A549 treated with DMSO at 1 μM for 4 hours (cell line): ENCODE measurements around the gene FADS3. TPM values are rescaled to one million over a fixed set of nuclear protein-coding genes. Genes with fewer than 3 reads are reported as not detected.

Experiments used
- total RNA-seq: library from RNA; stranded (reverse); fragments of 200-300 nt; extraction: Qiagen RNA extraction; gene quantifications from 5 replicates; pipeline ENCODE4 v1.2.3, GENCODE V29; 2022; ENCODE audit warnings: low read depth

Gene FADS3
- total RNA-seq = 37.3 to 56.8 TPM (median 48.5 TPM) in 5 replicates

DNA sequence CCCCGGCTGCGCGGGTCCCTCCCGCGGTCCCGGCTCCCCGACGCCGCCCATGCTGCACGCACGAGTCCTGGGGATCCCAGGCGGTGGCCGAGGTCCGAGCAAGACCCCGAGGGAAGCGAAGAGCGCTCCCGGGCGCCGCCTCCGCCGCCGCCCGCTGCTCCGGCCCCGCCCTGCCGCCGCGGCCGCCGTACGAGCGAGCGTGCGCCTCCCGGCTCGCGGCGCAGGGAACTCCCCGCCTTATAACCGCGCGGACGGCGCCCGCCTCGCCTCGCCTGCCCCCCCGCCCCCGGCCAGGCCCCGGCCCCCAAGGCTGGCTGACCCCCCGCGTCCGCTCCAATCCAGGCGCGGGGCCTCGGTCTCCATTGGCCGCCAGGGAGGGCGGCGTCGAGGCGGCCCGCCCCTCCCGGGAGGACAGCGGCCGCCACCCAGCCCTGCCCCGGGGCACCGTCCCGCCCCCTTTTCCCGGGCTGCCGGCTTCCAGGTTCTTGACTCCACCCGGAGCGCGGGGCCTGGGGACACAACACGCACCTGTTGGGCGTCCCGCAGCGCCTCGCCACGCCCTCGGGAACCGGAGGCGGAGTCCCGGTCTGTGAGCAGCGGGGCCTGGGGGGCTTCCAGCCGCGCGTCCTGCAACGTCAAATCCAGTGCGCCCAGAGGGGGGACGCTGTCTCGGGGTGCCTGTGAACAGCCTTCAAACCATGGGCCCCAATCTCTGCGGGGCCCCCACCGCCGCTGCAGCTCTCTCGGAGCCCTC, at the start of gene FADS3:
Gene FADS3 (minus strand): TSS at position 215 of the 754 bp plus-strand sequence. CDS start 164 bp downstream, at position 51.

DNA sequence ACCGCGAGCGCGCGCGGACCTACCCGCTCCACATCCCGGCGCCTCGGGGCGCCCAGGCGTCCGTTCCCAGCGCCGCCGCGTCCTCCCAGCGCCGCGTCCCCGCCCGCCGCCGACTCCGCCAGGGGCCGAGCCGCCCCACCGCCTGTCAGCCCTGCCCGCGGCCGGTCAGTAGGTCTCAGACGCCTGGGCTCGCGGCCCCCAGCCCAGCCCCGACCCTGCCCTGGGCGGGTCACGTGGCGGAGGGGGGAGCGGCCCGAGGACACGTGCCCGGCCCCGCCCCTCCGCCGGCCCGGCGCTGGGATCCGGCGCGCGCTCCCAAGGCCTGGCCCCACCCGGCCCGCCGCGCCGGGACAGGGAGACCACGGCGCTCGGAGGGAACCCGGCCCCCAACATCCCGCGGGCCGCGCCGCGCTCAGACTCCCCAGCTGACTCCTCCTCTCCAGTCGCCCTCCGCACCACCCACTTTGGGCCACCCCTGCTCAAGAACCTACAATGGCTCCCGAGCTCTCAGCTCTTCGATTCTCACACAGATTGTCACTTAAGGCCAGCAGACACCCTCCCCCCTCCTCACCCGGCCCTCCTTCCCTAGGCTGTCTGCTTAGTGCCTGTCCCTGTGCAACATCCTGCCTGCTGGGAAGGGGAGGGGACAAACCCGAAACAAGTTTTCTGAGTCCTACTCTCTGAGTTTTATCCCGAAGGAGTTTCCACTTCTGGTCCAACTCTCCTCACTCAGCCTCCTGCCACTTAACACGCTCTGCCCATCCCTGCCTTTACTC, 26.2 kb upstream of the FADS3 start, which contains the start of gene RAB3IL1:
Gene RAB3IL1 (minus strand): TSS at position 233 of the 776 bp plus-strand sequence. CDS start 199 bp downstream, at position 34.

DNA sequence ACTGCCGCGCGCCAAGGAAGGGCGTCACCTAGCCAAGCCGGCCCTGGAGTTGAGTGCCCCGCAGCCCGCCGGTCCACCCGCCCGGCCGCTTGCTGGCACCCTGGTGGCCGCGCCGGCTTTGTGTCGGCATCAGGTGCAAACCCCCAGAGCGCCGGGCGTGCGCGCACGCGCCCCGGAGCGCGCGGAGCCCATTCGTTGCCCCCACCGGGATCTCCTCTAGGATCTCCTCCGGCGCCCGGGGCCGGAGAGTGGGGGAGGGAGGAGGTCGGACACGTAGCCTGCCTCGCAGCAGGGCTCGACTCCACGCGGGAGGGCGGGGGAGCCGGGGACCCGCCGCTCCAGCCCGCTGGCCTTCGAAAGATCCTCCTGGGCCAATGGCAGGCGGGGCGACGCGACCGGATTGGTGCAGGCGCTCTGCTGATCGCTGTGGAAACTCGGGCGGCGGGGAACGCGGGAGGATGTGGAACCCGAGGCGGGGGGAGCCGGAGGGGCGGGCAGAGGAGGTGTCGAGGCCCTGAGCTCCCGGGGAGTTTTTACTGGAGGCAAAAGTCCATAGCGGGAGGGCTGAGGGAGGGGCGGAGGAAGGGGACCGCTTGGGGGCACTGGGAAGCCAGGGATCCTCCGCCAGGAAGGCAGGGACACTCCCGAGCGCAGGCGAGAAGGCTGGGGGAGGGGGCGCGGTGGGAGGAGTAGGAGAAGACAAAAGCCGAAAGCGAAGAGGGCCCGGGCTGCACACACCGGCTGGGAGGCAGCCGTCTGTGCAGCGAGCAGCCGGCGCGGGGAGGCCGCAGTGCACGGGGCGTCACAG, 63.6 kb downstream of the FADS3 start, which contains the start of gene FADS2:
Gene FADS2 (plus strand): TSS at position 730 of the 808 bp plus-strand sequence. CDS start 91 bp downstream, outside the sequence.

Other genes with a start within 250 kb of the FADS3 start
- gene DAGLA, start 211.2 kb downstream of the FADS3 start, total RNA-seq = 4.3 to 6.7 TPM (median 6.1 TPM) in 5 replicates
- 16.3 to 22.1 TPM (median 20.9 TPM) in 5 replicates for gene MYRF, start 138.9 kb downstream of the FADS3 start, total RNA-seq
- 200 to 282 TPM (median 216 TPM) in 5 replicates for gene TMEM258, start 98.9 kb downstream of the FADS3 start, total RNA-seq
- 105 to 115 TPM (median 109 TPM) in 5 replicates for gene FEN1, start 98.6 kb downstream of the FADS3 start, total RNA-seq
- 126 to 169 TPM (median 143 TPM) in 5 replicates for gene FADS1, start 74.5 kb downstream of the FADS3 start, total RNA-seq
- gene FADS2, start 63.2 kb downstream of the FADS3 start, total RNA-seq = 259 to 325 TPM (median 293 TPM) in 5 replicates
- 9.9 to 13.9 TPM (median 10.2 TPM) in 5 replicates for gene RAB3IL1, start 26.0 kb upstream of the FADS3 start, total RNA-seq
- gene BEST1, start 58.8 kb upstream of the FADS3 start, total RNA-seq = 2.2 to 7.4 TPM (median 4.6 TPM) in 5 replicates
- gene FTH1, start 76.1 kb upstream of the FADS3 start, total RNA-seq = 8,240 to 18,597 TPM (median 15,839 TPM) in 5 replicates
- gene INCENP, start 232.5 kb upstream of the FADS3 start, total RNA-seq = 47.0 to 68.1 TPM (median 62.1 TPM) in 5 replicates